HT-29 (cell line): ENCODE results near the gene RIF1. TPM values are rescaled to one million over a fixed set of nuclear protein-coding genes. Genes with fewer than 3 reads are reported as not detected.

Source experiments
- DNase-seq: peaks from one replicate; pipeline ENCODE4 v3.0.0-alpha.2; 2015; ENCODE audit warnings: low spot score
- small RNA-seq: library from RNA; depleted of rRNA; stranded (forward); fragments of <200 nt; gene quantifications from one replicate; pipeline ENCODE3, GENCODE V24; 2014
- total RNA-seq: library from RNA; depleted of rRNA; stranded (reverse); fragments of >200 nt; shearing (Covaris generic); gene quantifications from 2 replicates; pipeline ENCODE4 v1.2.3, GENCODE V29; 2014; rRNA removed

The RIF1 gene
- total RNA-seq, 1 experiment from 2014 or later: 15.9 TPM

- DNase-seq: no peak
Measured at GRCh38 chr2:151508519-151508918, 98.8 kb downstream of the RIF1 start.

DNA sequence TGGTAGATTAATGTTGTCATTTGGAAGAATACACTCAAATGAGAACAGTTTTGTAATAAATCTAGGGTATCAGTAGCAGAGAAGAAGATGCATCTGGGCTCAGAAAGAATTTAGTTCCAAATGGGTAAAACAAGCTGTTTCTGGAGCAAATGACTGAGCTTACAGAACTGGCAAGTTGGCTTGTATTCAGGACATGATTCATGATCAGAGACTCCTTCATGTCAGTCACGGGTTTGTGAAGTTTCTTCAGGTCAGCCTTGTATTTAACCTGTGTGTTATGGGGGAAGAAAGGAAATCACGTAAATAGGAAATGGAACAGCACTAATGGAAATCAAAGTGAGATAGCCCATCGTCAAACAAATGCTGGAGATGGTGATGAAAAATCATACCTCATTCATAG is 109.1 kb downstream of the RIF1 start:
- no peak for DNase-seq

- DNase-seq: no peak
Measured at GRCh38 chr2:151520976-151521375, 111.3 kb downstream of the RIF1 start.

- no peak for DNase-seq
Measured at GRCh38 chr2:151522556-151522955, 112.9 kb downstream of the RIF1 start.

- no peak for DNase-seq
Measured at GRCh38 chr2:151523850-151524249, 114.1 kb downstream of the RIF1 start.

GRCh38 chr2:151525821-151526373 is 116.2 kb downstream of the RIF1 start:
- DNase-seq: no peak

DNA sequence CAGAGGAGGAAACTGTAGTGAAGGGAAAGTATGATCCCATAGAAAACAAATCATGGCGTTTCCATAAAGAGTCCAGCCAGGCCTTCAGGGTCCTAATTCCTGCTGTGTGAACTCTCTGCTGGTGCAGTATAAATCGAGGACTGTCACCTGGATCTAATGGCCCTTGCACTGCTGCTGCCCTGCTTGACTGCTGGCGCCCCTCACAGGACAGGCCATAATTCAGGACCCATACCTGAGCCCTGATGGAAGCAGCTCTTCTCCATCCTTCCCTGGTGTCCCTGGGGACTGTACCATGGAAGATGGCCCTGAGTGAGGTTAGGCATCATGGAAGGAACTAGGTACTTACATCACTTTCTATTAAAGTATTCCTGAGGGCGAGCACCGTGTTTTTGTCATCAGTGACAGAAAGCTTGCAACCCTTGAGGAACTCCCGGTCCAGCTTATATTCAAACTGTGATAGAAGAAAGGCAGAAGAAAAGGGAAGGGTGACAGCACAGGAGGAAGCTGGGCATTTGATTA is 116.9 kb downstream of the RIF1 start:
- DNase-seq: no peak

Small RNA genes lying within 50 kb of the gene (small RNA-seq; reads per million reads assigned to genes)
- gene MIR4773-1 (not detected), gene RN7SL124P (not detected)

Other genes with a start within 250 kb of the RIF1 start
- 1.2 and 1.8 TPM in 2 replicates for gene RBM43, start 148.0 kb upstream of the RIF1 start, total RNA-seq
- 13.8 and 14.4 TPM in 2 replicates for gene NMI, start 120.2 kb upstream of the RIF1 start, total RNA-seq
- not detected in 2 replicates for gene TNFAIP6, start 52.3 kb upstream of the RIF1 start, total RNA-seq